GM23248 (cell line): ENCODE measurements around the gene COL15A1. TPM values are rescaled to one million over a fixed set of nuclear protein-coding genes. Genes with fewer than 3 reads are reported as not detected.

Experiments
- DNase-seq: peaks from one replicate; pipeline ENCODE4 v3.0.0-alpha.2; 2015
- H2AFZ ChIP-seq: fragments of 200-600 bp; sonication (generic); 2 replicates; pipeline ENCODE4 v1.6.1; 2016; ENCODE audit warnings: antibody characterized with exemption
- H3F3A ChIP-seq: fragments of 200-600 bp; sonication (generic); 2 replicates; pipeline ENCODE4 v1.6.1; 2016; ENCODE audit warnings: mild to moderate bottlenecking, antibody characterized with exemption, mixed run types; ENCODE audit not compliant: insufficient read depth
- H3K27ac ChIP-seq: fragments of 200-600 bp; sonication (generic); 2 replicates; pipeline ENCODE4 v1.5.1; 2016; ENCODE audit warnings: mild to moderate bottlenecking
- H3K27me3 ChIP-seq: fragments of 200-600 bp; sonication (generic); replicated peaks from 2 replicates; pipeline ENCODE4 v1.6.1; 2016; ENCODE audit warnings: mild to moderate bottlenecking; ENCODE audit not compliant: insufficient read depth
- H3K36me3 ChIP-seq: fragments of 200-600 bp; sonication (generic); 2 replicates; pipeline ENCODE4 v1.6.1; 2016; ENCODE audit warnings: low read depth, mild to moderate bottlenecking
- H3K4me1 ChIP-seq: fragments of 200-600 bp; sonication (generic); 2 replicates; pipeline ENCODE4 v1.6.1; 2016; ENCODE audit warnings: mild to moderate bottlenecking; ENCODE audit not compliant: insufficient read depth
- H3K4me2 ChIP-seq: fragments of 200-600 bp; sonication (generic); one replicate; pipeline ENCODE4 v1.6.1; 2016; ENCODE audit warnings: mild to moderate bottlenecking; ENCODE audit not compliant: unreplicated experiment
- H3K4me3 ChIP-seq: fragments of 200-600 bp; sonication (generic); 2 replicates; pipeline ENCODE4 v1.5.1; 2016; ENCODE audit warnings: mild to moderate bottlenecking
- H3K79me2 ChIP-seq: fragments of 200-600 bp; sonication (generic); 2 replicates; pipeline ENCODE4 v1.6.1; 2016; ENCODE audit warnings: mild to moderate bottlenecking; ENCODE audit not compliant: insufficient read depth
- H3K9ac ChIP-seq: fragments of 200-600 bp; sonication (generic); 2 replicates; pipeline ENCODE4 v1.6.1; 2016; ENCODE audit warnings: mild to moderate bottlenecking
- H3K9me2 ChIP-seq: fragments of 200-600 bp; sonication (generic); 2 replicates; pipeline ENCODE4 v1.6.1; 2016; ENCODE audit warnings: mixed run types, mild to moderate bottlenecking, moderate library complexity; ENCODE audit not compliant: insufficient read depth
- H3K9me3 ChIP-seq: fragments of 200-600 bp; sonication (generic); one replicate; pipeline ENCODE4 v1.6.1; 2017; ENCODE audit warnings: low read depth
- H4K20me1 ChIP-seq: fragments of 200-600 bp; sonication (generic); 2 replicates; pipeline ENCODE4 v1.6.0; 2016; ENCODE audit not compliant: insufficient read depth
- EZH2 ChIP-seq: fragments of 200-600 bp; sonication (generic); IDR thresholded peaks from 2 replicates; pipeline ENCODE4 v1.6.1; 2018; ENCODE audit warnings: antibody characterized with exemption, mild to moderate bottlenecking; ENCODE audit not compliant: insufficient read depth, poor library complexity, severe bottlenecking
- EZH2phosphoT487 ChIP-seq: fragments of 200-600 bp; sonication (generic); IDR thresholded peaks from 2 replicates; pipeline ENCODE4 v1.6.1; 2018; ENCODE audit warnings: antibody characterized with exemption, moderate library complexity, mild to moderate bottlenecking, low read depth; ENCODE audit not compliant: insufficient read depth
- WGBS, 2 experiments: methylation state at CpG; one replicate each; pipeline ENCODE4 v1.1.6; 2015 to 2017; ENCODE audit warnings: low lambda C conversion rate in 2 of 2, low coverage in 1 of 2; ENCODE audit errors: missing lambda C conversion rate in 2 of 2; 5-methylcytosine and 5-hydroxymethylcytosine counted together
- in situ Hi-C: fragments of 300-500 bp; cut with MboI; formaldehyde crosslinking; loops from 2 replicates; pipeline ENCODE4 v1.15.0; 2020
- polyA plus RNA-seq: library from polyadenylated mRNA; unstranded; fragments of >200 nt; fragmentation: Nextera tagmentation; extraction: Ambion mirVana; gene quantifications from 2 replicates; pipeline ENCODE4 v1.2.1, GENCODE V29; 2016
- total RNA-seq: library from RNA; depleted of rRNA; stranded (reverse); fragments of >200 nt; shearing (Covaris generic); gene quantifications from 2 replicates; pipeline ENCODE4 v1.2.3, GENCODE V29; 2014

The COL15A1 gene
- total and polyA plus RNA-seq, 2 experiments from 2014 or later, result 9.7 to 16.8 TPM

- no peaks in the 10 kb centered on the region for H3K36me3 ChIP-seq
- H3K9me2 ChIP-seq, result no peaks in the 10 kb centered on the region
- no peak overlapping the region for H3K4me3 ChIP-seq
- no peaks in the 10 kb centered on the region for H3F3A ChIP-seq
- H3K79me2 ChIP-seq, result no peaks in the 10 kb centered on the region
- no peaks in the 10 kb centered on the region for H4K20me1 ChIP-seq
- WGBS, 2 experiments, result 19 to 21% methylated on average over 10 of the region's 10 CpGs
- in situ Hi-C loops, result no loop called here
- no peak overlapping the region for H3K4me2 ChIP-seq
- no peak overlapping the region for H3K27ac ChIP-seq
- no peak for DNase-seq
- H3K4me1 ChIP-seq, result peaks cover 12% of the 10 kb centered on the region
- H3K27me3 ChIP-seq, result peaks cover 7% of the 10 kb centered on the region
- TF ChIP-seq EZH2phosphoT487 (no peak), EZH2 (no peak)
- no peaks in the 10 kb centered on the region for H3K9me3 ChIP-seq
- H3K9ac ChIP-seq, result no peak overlapping the region
- no peak overlapping the region for H2AFZ ChIP-seq
These were observed 30.8 kb downstream of the COL15A1 start for GRCh38 chr9:98974554-98974953.

DNA sequence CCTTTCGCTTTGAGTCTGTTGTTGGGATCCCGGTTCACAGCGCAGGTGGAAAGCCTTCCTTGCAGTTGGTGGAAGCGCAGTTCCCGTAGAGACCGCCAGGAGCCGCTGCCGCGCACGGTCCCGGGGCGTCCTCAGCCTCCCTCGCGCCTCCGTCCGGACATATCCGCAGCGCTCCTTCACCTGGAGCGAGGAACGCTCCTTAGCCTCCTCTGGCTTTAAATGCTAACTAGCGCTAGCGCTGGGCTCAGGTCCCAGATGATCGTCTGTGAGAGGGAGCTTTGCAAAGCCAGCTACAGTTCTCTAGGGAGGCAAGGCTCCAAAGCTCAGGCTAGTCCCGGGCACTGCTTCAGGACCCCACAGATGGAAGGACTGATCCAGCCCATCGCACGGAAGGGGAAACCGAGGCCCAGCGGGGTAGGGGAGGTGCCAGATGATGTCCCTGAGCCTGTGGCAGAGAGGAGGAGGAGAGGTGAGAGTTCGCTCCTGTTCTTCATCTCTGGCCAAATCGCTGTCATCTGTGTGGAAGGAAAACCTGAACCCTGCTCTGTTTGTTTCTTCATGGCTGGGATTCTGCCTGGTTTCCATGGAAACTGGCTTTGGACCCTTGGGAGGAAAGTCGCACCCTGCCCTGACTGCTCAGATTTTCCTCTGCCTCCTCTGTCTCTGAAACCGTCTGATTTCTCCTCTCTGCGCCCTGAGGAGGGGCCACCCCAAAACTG, 31.4 kb downstream of the COL15A1 start:
- Histone ChIP-seq H3K27me3 (peaks cover 7% of the 10 kb centered on the region), H3K4me2 (peak overlapping the region; percentile 95), H3K4me3 (peak overlapping the region; percentile 63), H3K4me1 (peaks cover 12% of the 10 kb centered on the region), H3K9ac (peak overlapping the region; percentile 54), H2AFZ (peak overlapping the region; percentile 82), H3K79me2 (no peaks in the 10 kb centered on the region), H3F3A (no peaks in the 10 kb centered on the region), H3K36me3 (no peaks in the 10 kb centered on the region), H3K9me3 (no peaks in the 10 kb centered on the region), H3K27ac (no peak overlapping the region), H4K20me1 (no peaks in the 10 kb centered on the region), H3K9me2 (no peaks in the 10 kb centered on the region)
- WGBS, 2 experiments, result 7 to 9% methylated on average over 32 to 33 of the region's 33 CpGs
- in situ Hi-C loops, result no loop called here
- peak; percentile 86 for DNase-seq
- no peak for TF ChIP-seq EZH2phosphoT487
- no peak for TF ChIP-seq EZH2

DNA sequence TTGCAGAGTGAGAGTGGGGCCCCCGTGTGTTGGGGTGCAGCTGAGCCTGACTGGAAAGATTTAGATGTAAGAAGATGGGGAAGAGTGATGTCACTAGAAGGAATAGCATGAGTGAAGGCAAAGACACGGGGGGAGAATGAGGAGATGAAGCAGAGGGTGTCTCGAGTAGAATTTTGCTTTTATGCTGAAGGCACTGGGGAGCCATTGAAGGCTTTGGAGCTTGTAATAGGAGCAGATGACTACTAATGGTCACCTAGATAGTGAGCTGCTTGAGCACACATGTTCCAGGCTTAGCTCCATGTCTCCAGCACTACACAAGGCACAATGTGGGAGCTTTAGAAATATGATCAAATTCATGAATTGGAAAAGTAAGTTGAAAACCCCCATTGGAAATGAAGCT, 32.1 kb downstream of the COL15A1 start:
- peaks cover 7% of the 10 kb centered on the region for H3K27me3 ChIP-seq
- peaks cover 12% of the 10 kb centered on the region for H3K4me1 ChIP-seq
- H3K9ac ChIP-seq, result no peak overlapping the region
- no peaks in the 10 kb centered on the region for H4K20me1 ChIP-seq
- no peaks in the 10 kb centered on the region for H3K9me3 ChIP-seq
- H3K4me3 ChIP-seq, result no peak overlapping the region
- no peaks in the 10 kb centered on the region for H3K79me2 ChIP-seq
- H3K27ac ChIP-seq, result no peak overlapping the region
- H3K36me3 ChIP-seq, result no peaks in the 10 kb centered on the region
- no peaks in the 10 kb centered on the region for H3F3A ChIP-seq
- in situ Hi-C loops, result no loop called here
- no peak for TF ChIP-seq EZH2
- no peak for TF ChIP-seq EZH2phosphoT487
- H2AFZ ChIP-seq, result no peak overlapping the region
- no peak for DNase-seq
- H3K4me2 ChIP-seq, result no peak overlapping the region
- WGBS, 2 experiments, result 69 to 73% methylated on average over 3 of the region's 3 CpGs
- no peaks in the 10 kb centered on the region for H3K9me2 ChIP-seq

GRCh38 chr9:98977246-98977714, 33.6 kb downstream of the COL15A1 start:
- Histone ChIP-seq H3K4me3 (no peak overlapping the region), H3K4me2 (no peak overlapping the region), H4K20me1 (no peaks in the 10 kb centered on the region), H3K4me1 (0 out of 2 replicates have a peak, but pooled peaks cover 4% of the 10 kb centered on the region), H3K9ac (no peak overlapping the region), H3K9me2 (no peaks in the 10 kb centered on the region), H3F3A (no peaks in the 10 kb centered on the region), H3K79me2 (no peaks in the 10 kb centered on the region), H2AFZ (no peak overlapping the region), H3K27me3 (peaks cover 7% of the 10 kb centered on the region), H3K27ac (no peak overlapping the region), H3K36me3 (no peaks in the 10 kb centered on the region), H3K9me3 (no peaks in the 10 kb centered on the region)
- WGBS, 2 experiments, result 71 to 73% methylated on average over 9 of the region's 9 CpGs
- in situ Hi-C loops, result no loop called here
- TF ChIP-seq EZH2phosphoT487 (no peak), EZH2 (no peak)
- DNase-seq, result no peak
